ENCODE measurements around the gene ADGRB3. TPM values are rescaled to one million over a fixed set of nuclear protein-coding genes. Genes with fewer than 3 reads are reported as not detected.

The ADGRB3 gene
- total RNA-seq, 1 donor from 2014 or later: 2.7 TPM

DNA sequence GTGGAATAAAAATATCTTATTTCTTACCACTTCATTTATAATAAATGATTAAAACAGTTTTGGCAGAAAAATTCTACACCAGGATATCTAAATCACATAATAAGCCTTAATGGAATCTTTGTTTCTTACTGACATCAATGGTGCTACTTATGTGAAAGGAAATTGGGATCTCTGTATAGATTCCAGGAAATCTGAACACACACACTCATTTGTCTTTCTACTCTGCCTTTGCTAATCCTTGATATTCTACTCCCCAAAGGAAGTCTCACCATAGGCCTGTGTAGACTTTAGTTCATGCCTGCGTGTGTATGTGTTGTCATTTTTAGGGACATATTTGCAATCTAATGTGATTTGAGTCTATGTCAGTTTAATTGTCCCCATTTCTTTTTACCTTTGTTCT is 7.9 kb downstream of the ADGRB3 start:
- TF ChIP-seq POLR2AphosphoS5 (IDR thresholded peaks at IDR 0.05; ENCODE audit: insufficient read depth in 1 of 2, low read depth in 1 of 2) (no peak), POLR2A (IDR thresholded peaks at IDR 0.05) (no peak)
- TF ChIP-seq, protein P1, sequence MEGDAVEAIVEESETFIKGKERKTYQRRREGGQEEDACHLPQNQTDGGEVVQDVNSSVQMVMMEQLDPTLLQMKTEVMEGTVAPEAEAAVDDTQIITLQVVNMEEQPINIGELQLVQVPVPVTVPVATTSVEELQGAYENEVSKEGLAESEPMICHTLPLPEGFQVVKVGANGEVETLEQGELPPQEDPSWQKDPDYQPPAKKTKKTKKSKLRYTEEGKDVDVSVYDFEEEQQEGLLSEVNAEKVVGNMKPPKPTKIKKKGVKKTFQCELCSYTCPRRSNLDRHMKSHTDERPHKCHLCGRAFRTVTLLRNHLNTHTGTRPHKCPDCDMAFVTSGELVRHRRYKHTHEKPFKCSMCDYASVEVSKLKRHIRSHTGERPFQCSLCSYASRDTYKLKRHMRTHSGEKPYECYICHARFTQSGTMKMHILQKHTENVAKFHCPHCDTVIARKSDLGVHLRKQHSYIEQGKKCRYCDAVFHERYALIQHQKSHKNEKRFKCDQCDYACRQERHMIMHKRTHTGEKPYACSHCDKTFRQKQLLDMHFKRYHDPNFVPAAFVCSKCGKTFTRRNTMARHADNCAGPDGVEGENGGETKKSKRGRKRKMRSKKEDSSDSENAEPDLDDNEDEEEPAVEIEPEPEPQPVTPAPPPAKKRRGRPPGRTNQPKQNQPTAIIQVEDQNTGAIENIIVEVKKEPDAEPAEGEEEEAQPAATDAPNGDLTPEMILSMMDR (IDR thresholded peaks at IDR 0.05): no peak
- intact Hi-C loops (cut with DNase I): no loop called here
- Histone ChIP-seq H3K36me3 (no peaks in the 10 kb centered on the region), H3K4me3 (no peak overlapping the region), H3K9me3 (no peaks in the 10 kb centered on the region), H3K27ac (no peak overlapping the region), H3K27me3 (no peaks in the 10 kb centered on the region), H3K4me1 (no peaks in the 10 kb centered on the region)
- DNase-seq (ENCODE audit: extremely low spot score in 2 of 2): no peak

DNA sequence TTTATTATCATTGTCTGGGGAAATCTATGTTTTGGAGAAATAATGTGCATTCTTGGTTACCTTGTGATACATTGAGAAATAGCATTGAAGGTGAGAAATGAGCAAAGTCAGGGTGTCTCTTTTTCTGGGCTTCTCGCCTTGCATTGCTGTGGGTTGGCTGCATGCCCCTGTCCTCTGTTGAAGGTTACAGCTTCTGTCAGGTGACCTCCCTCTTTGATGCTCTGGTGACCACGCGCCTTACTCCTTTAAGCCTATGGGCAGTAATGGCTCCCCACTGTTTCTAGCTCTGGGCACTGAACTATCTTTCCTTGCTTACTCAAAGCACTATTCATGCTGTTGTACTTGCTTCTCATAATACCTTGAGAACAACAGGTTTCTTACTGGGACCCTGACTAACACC is 14.6 kb downstream of the ADGRB3 start:
- TF ChIP-seq, protein P1 (IDR thresholded peaks at IDR 0.05): no peak
- no peak for TF ChIP-seq POLR2AphosphoS5 (IDR thresholded peaks at IDR 0.05; ENCODE audit: insufficient read depth in 1 of 2, low read depth in 1 of 2)
- TF ChIP-seq POLR2A (IDR thresholded peaks at IDR 0.05): no peak
- intact Hi-C loops (cut with DNase I): no loop called here
- Histone ChIP-seq H3K27me3 (no peaks in the 10 kb centered on the region), H3K9me3 (no peaks in the 10 kb centered on the region), H3K36me3 (no peaks in the 10 kb centered on the region), H3K27ac (no peak overlapping the region), H3K4me1 (no peaks in the 10 kb centered on the region), H3K4me3 (no peak overlapping the region)
- DNase-seq (ENCODE audit: extremely low spot score in 2 of 2): no peak

DNA sequence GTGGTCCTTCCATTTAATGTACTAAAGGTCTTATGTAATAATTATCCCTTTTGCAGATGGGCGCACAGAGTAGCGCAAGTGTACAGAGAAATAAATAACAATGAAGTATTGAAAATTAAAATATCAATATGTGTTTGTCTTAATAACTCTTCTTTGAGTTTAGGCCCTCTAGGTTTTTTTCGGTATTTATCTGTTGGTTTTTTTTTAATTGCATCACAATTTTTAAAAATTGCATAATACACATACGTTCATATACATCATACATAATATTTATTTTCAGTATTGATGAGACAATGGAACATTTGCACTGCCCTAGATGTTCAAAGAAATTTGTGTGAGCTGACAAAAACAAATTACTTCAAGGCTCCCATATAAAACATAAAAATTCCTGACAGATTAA is 15.1 kb downstream of the ADGRB3 start:
- H3K4me3 ChIP-seq: no peak overlapping the region
- H3K4me1 ChIP-seq: no peaks in the 10 kb centered on the region
- H3K36me3 ChIP-seq: no peaks in the 10 kb centered on the region
- DNase-seq (ENCODE audit: extremely low spot score in 2 of 2): no peak
- H3K27me3 ChIP-seq: no peaks in the 10 kb centered on the region
- no peaks in the 10 kb centered on the region for H3K9me3 ChIP-seq
- TF ChIP-seq, protein P1 (IDR thresholded peaks at IDR 0.05): no peak
- TF ChIP-seq POLR2A (IDR thresholded peaks at IDR 0.05) (no peak), POLR2AphosphoS5 (IDR thresholded peaks at IDR 0.05; ENCODE audit: insufficient read depth in 1 of 2, low read depth in 1 of 2) (no peak)
- intact Hi-C loops (cut with DNase I): no loop called here
- no peak overlapping the region for H3K27ac ChIP-seq

DNA sequence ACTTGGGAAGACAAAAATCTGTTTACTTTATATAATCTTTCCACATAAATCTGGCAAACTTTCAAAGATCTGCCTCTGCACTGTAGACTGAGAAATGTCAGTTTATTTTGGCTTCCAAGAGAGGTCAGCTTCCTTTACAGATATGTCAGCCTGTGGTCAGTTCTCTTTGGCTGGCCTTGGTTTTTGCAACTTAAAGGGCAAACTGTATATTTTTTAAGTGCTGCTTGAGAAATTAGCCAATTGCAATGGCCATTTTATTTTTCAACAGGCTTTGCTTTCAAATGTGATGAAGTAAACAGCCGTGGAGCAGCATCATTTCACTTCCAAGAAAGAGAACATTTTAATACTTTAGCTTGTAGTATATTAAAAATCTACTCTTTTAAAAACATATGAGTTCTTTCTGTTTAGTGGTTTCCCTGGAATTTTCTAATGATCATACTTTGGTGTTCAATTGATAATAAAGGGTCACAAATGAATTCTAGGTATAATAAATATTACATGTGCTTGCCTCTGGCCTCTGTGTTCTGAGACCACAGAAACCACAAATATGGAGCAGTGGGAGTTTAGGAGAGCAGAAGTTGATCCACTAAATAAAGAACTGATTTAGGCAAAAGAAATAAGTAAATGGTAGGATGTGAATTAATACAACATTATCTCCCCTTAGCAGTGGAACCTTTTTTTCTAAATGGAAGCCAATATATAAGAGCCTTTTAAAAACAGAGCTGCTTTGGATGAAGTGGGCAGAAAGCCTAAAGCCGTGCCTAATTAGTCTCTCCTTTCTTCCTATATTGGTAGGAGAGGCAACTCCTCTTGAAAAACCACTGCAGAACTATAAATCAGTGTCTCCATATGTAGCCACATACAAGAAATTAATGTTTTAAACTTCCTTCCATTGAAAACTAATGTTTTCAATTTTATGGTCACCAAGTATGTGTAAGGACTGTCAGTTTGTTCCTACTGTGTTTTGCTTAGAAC is 16.2 kb downstream of the ADGRB3 start:
- Histone ChIP-seq H3K9me3 (no peaks in the 10 kb centered on the region), H3K4me1 (no peaks in the 10 kb centered on the region), H3K36me3 (no peaks in the 10 kb centered on the region), H3K27ac (no peak overlapping the region), H3K4me3 (no peak overlapping the region), H3K27me3 (no peaks in the 10 kb centered on the region)
- no peak for DNase-seq (ENCODE audit: extremely low spot score in 2 of 2)
- intact Hi-C loops (cut with DNase I): no loop called here
- no peak for TF ChIP-seq POLR2A (IDR thresholded peaks at IDR 0.05)
- TF ChIP-seq, protein P1 (IDR thresholded peaks at IDR 0.05): no peak
- no peak for TF ChIP-seq POLR2AphosphoS5 (IDR thresholded peaks at IDR 0.05; ENCODE audit: insufficient read depth in 1 of 2, low read depth in 1 of 2)

DNA sequence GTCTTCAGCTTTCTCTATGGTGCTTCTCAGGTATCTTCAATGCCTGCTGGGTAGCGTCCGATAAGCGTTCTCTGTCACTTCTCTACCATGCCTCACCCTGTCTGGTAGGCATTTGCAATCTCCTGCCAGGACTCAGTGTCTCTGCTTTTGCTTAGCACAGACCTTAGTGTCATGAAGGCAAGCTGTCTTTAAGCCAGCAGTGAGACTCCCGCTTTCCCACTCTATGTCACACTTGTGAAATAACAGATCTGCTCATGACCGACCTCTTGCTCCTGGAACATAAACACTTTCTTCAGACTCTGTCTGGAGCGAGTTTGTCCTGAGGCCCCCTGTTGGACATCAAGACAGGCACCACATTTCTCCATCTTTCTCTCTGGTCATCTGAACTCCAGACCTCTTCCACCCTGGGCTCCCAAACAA is 17.0 kb downstream of the ADGRB3 start:
- TF ChIP-seq POLR2A (IDR thresholded peaks at IDR 0.05) (no peak), POLR2AphosphoS5 (IDR thresholded peaks at IDR 0.05; ENCODE audit: insufficient read depth in 1 of 2, low read depth in 1 of 2) (no peak)
- TF ChIP-seq, protein P1 (IDR thresholded peaks at IDR 0.05): no peak
- Histone ChIP-seq H3K9me3 (no peaks in the 10 kb centered on the region), H3K27ac (no peak overlapping the region), H3K4me1 (no peaks in the 10 kb centered on the region), H3K4me3 (no peak overlapping the region), H3K36me3 (no peaks in the 10 kb centered on the region), H3K27me3 (no peaks in the 10 kb centered on the region)
- intact Hi-C loops (cut with DNase I): no loop called here
- no peak for DNase-seq (ENCODE audit: extremely low spot score in 2 of 2)
